Stimulated activated naive B cell treated with anti-CD40 and anti-IgM and Interleukin-4, amounts not matched to agents 10 μg/mL and 1 μg/mL and 100 μg/mL, for 72 hours (primary cell): ENCODE measurements around the gene ZNF775.

Experiments used
- ATAC-seq, 2 donors: fragments of 150-1000 bp; cut with Tn5 transposase; replicated peaks; 2 replicates each; pipeline ENCODE4 v1.10.0; 2021; ENCODE audit warnings: moderate library complexity in 1 of 2
- DNase-seq: peaks from one replicate; pipeline ENCODE4 v3.0.0; 2021
- H3K27ac Mint-ChIP-seq: one replicate; pipeline ENCODE4 v1.8.0; 2022; ENCODE audit warnings: mild to moderate bottlenecking, mixed read lengths
- H3K27me3 Mint-ChIP-seq, 2 donors: one replicate each; pipeline ENCODE4 v1.8.0; 2022; ENCODE audit warnings: mixed read lengths in 2 of 2
- H3K36me3 Mint-ChIP-seq, 2 donors: one replicate each; pipeline ENCODE4 v1.8.0; 2022; ENCODE audit warnings: mixed read lengths in 2 of 2, mild to moderate bottlenecking in 1 of 2
- H3K4me1 Mint-ChIP-seq, 2 donors: one replicate each; pipeline ENCODE4 v1.8.0; 2022; ENCODE audit warnings: mixed read lengths in 2 of 2, mild to moderate bottlenecking in 1 of 2
- H3K4me3 Mint-ChIP-seq, 2 donors: one replicate each; pipeline ENCODE4 v1.8.0; 2022; ENCODE audit warnings: mild to moderate bottlenecking in 2 of 2, mixed read lengths in 2 of 2, moderate library complexity in 1 of 2
- H3K9me3 Mint-ChIP-seq, 2 donors: one replicate each; pipeline ENCODE4 v1.8.0; 2022; ENCODE audit warnings: mixed read lengths in 2 of 2, mild to moderate bottlenecking in 1 of 2

Gene ZNF775

GRCh38 chr7:150421831-150422230, 42.7 kb downstream of the ZNF775 start:
- no peak overlapping the region for H3K27ac Mint-ChIP-seq
- no peak overlapping the region for H3K4me3 Mint-ChIP-seq
- H3K36me3 Mint-ChIP-seq = peaks cover 0 to 1% of the 10 kb centered on the region in 2 donors
- no peaks in the 10 kb centered on the region for H3K9me3 Mint-ChIP-seq
- no peak for ATAC-seq
- no peak for DNase-seq
- H3K27me3 Mint-ChIP-seq = peaks cover 4 to 5% of the 10 kb centered on the region in 2 donors
- H3K4me1 Mint-ChIP-seq = peaks cover 8 to 15% of the 10 kb centered on the region in 2 donors

GRCh38 chr7:150425670-150426069, 46.5 kb downstream of the ZNF775 start:
- peaks cover 27 to 40% of the 10 kb centered on the region in 2 donors for H3K4me1 Mint-ChIP-seq
- no peaks in the 10 kb centered on the region for H3K9me3 Mint-ChIP-seq
- peaks cover 20 to 34% of the 10 kb centered on the region in 2 donors for H3K27me3 Mint-ChIP-seq
- no peak overlapping the region for H3K27ac Mint-ChIP-seq
- ATAC-seq (no peak), DNase-seq (no peak)
- H3K4me3 Mint-ChIP-seq = no peak overlapping the region
- H3K36me3 Mint-ChIP-seq = no peaks in the 10 kb centered on the region

DNA sequence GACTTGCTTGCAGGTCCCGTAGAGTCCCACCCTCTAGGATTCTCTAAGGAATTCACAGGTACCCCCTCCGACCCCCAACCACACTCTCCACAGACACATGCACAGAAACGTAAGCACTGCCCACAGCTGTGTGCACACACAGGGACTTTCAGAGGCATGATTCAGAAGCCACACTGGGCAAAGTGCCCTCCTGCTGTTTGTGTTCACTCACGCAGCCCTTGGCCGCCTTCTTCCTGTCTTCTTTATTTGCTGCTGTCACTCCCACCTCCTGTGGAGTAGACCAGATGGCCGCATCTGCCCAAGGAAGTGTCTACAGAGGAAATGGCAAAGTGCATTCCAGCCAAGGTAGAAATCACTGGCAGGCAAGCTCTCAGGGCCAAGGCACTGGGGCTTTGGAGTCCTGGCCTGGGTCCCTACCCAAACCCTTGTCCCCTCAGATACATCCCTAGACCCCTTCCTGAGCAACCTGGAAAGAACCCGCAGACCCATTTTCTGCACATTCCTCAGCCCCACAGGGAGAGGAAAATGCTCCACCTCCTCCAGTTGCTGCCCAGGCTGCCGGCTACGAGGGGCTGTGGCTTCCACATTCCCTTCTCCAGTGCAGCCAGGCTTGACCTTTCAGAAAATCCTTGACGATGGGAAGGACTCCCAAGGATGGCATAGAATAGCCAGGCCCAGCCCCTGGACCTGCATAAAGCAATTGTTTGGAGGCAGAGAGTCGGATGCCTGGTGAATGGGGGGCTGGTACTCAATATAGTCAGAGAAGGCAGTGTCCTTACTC, 49.7 kb downstream of the ZNF775 start:
- H3K4me1 Mint-ChIP-seq = peaks cover 40 to 51% of the 10 kb centered on the region in 2 donors
- H3K27ac Mint-ChIP-seq = peak overlapping the region; percentile 14
- peaks cover 22 to 41% of the 10 kb centered on the region in 2 donors for H3K27me3 Mint-ChIP-seq
- DNase-seq (peak; percentile 52), ATAC-seq (peak; percentile 92 to 95)
- H3K36me3 Mint-ChIP-seq = no peaks in the 10 kb centered on the region
- H3K4me3 Mint-ChIP-seq = no peak overlapping the region
- no peaks in the 10 kb centered on the region for H3K9me3 Mint-ChIP-seq

DNA sequence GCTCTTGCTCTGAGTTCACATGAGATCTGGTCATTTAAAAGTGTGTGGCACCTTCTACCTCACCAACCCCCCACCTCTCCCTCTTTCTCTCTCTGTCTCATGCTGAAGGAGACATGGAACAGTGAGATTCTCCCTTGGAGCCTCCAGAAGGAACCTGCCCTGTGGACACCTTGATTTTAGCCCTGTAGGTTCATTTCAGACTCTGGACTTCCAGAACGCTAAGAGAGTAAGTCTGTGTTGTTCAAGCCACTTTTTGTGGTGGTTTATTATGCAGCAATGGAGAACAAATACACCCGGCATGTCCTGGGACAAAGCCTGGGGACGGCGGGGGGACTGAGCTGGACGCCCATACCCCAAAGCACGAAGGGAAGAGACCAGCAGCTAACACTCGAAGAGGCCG, 50.6 kb downstream of the ZNF775 start:
- Mint-ChIP-seq H3K27me3 (peaks cover 22 to 41% of the 10 kb centered on the region in 2 donors), H3K4me1 (peaks cover 45 to 60% of the 10 kb centered on the region in 2 donors), H3K9me3 (no peaks in the 10 kb centered on the region), H3K36me3 (no peaks in the 10 kb centered on the region), H3K27ac (peak overlapping the region; percentile 3), H3K4me3 (no peak overlapping the region)
- ATAC-seq (no peak), DNase-seq (no peak)

- H3K36me3 Mint-ChIP-seq = no peaks in the 10 kb centered on the region
- ATAC-seq = no peak
- peaks cover 22 to 41% of the 10 kb centered on the region in 2 donors for H3K27me3 Mint-ChIP-seq
Observed at GRCh38 chr7:150430465-150431085, 51.4 kb downstream of the ZNF775 start.

DNA sequence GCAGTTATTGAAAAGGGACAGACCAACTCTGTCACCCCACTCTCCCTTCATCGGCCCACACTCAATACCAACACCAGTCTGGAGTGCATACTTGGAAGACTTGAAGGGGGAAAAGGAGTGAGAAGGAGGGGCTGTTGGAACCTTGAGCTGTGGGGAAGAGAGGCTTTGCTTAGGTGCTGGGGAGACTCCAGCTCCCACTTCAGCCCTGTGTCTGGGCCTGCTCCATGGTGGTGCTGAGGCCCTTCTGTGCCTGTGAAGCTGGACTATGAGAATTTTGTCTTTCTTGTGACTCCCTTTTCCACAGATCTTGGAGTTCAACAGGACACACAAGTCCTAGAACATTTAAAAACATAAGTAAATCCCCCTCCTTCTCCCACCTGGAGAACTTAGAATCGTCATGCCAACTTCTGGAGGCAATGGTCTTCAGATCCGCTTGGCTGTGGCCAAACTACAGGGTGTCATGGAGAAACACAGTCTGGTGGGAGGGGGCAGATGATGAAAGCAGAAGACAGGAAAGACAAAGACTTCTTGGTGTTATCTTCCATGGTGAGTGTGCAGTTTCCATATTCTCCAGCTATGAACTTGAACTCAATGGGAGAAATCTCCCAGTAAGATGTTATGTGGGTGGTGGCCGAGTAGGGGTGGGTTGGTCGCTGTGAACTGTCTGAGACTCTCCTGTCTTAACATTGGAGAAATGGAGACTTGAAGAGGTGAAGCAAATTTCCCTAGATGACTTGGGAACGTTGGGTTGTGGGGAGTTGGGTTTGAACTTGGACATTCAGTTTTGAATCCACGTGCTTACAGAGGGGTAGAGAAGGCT, 52.9 kb downstream of the ZNF775 start:
- H3K4me1 Mint-ChIP-seq = peaks cover 58 to 78% of the 10 kb centered on the region in 2 donors
- DNase-seq (no peak), ATAC-seq (no peak)
- H3K4me3 Mint-ChIP-seq = no peak overlapping the region
- H3K27me3 Mint-ChIP-seq = peaks cover 22 to 41% of the 10 kb centered on the region in 2 donors
- no peaks in the 10 kb centered on the region for H3K9me3 Mint-ChIP-seq
- no peaks in the 10 kb centered on the region for H3K36me3 Mint-ChIP-seq
- H3K27ac Mint-ChIP-seq = no peak overlapping the region

More at GRCh38 chr7:150430465-150431085, 51.4 kb downstream of the ZNF775 start:
- no peak overlapping the region for H3K27ac Mint-ChIP-seq
- no peaks in the 10 kb centered on the region for H3K9me3 Mint-ChIP-seq
- no peak for DNase-seq
- peaks cover 52 to 68% of the 10 kb centered on the region in 2 donors for H3K4me1 Mint-ChIP-seq
- no peak overlapping the region for H3K4me3 Mint-ChIP-seq

GRCh38 chr7:150432915-150433892, 54.1 kb downstream of the ZNF775 start:
- Mint-ChIP-seq H3K9me3 (no peaks in the 10 kb centered on the region), H3K36me3 (no peaks in the 10 kb centered on the region), H3K4me1 (peaks cover 50 to 70% of the 10 kb centered on the region in 2 donors), H3K27ac (no peak overlapping the region), H3K4me3 (peak overlapping the region; percentile 18 to 71), H3K27me3 (peaks cover 15 to 33% of the 10 kb centered on the region in 2 donors)
- no peak for DNase-seq
- no peak for ATAC-seq

GRCh38 chr7:150434240-150434639, 55.1 kb downstream of the ZNF775 start:
- Mint-ChIP-seq H3K4me3 (no peak overlapping the region), H3K4me1 (peaks cover 41 to 60% of the 10 kb centered on the region in 2 donors), H3K27ac (no peak overlapping the region), H3K9me3 (no peaks in the 10 kb centered on the region), H3K27me3 (peaks cover 8 to 25% of the 10 kb centered on the region in 2 donors), H3K36me3 (no peaks in the 10 kb centered on the region)
- ATAC-seq = no peak
- no peak for DNase-seq

DNA sequence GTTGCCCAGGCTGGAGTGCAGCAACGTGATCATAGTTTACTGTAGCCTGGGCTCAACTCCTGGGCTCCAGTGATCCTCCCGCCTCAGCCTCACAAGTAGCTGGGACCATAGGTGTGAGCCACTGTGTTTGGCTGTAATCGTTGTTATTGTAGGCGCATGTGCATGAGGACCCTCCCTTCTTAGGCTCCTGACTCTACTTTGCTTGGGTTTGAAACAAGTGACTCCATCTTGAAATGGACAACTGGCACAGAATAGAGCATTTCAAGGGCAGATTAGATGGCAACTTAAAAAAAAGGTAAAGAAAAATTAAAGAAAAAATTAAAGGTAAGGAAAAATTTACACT, 55.9 kb downstream of the ZNF775 start:
- peaks cover 43 to 57% of the 10 kb centered on the region in 2 donors for H3K4me1 Mint-ChIP-seq
- peak overlapping the region; percentile 37 for H3K27ac Mint-ChIP-seq
- H3K27me3 Mint-ChIP-seq = peaks cover 8 to 22% of the 10 kb centered on the region in 2 donors
- H3K36me3 Mint-ChIP-seq = no peaks in the 10 kb centered on the region
- H3K9me3 Mint-ChIP-seq = no peaks in the 10 kb centered on the region
- ATAC-seq (peak; percentile 1 to 8), DNase-seq (no peak)
- no peak overlapping the region for H3K4me3 Mint-ChIP-seq

- Mint-ChIP-seq H3K9me3 (no peaks in the 10 kb centered on the region), H3K4me3 (peak overlapping the region; percentile 12 to 69), H3K27me3 (peaks cover 8 to 19% of the 10 kb centered on the region in 2 donors), H3K4me1 (peaks cover 41 to 57% of the 10 kb centered on the region in 2 donors), H3K27ac (peak overlapping the region; percentile 97), H3K36me3 (no peaks in the 10 kb centered on the region)
- peak; percentile 93 for DNase-seq
- ATAC-seq = peak; percentile 96 to 97
Observed at GRCh38 chr7:150435390-150436073, 56.4 kb downstream of the ZNF775 start.

- Mint-ChIP-seq H3K9me3 (peaks cover 8 to 13% of the 10 kb centered on the region in 2 donors), H3K4me1 (peaks cover 21 to 29% of the 10 kb centered on the region in 2 donors), H3K27ac (no peak overlapping the region), H3K4me3 (no peak overlapping the region), H3K27me3 (peaks cover 0 to 17% of the 10 kb centered on the region in 2 donors), H3K36me3 (peaks cover 8 to 13% of the 10 kb centered on the region in 2 donors)
- ATAC-seq = no peak
- DNase-seq = no peak
Observed at GRCh38 chr7:150439967-150440366, 60.8 kb downstream of the ZNF775 start.

DNA sequence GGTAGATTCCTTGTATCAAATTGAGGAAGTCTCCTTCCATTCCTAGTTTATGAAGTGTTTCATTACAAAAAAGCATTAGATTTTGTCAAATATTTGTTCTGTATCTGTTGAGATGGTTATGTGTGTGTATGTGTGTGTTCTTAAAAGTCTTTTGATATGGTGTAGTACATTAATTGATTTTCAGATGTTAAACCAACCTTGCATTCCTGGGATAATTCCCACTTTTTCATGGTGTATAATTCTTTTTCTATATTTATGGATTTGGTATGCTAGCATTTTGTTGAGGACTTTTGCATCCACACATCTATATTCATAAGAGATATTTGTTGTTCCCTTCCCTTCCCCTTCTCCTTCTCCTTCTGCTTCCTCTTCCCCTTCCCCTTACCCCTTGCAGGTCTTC, 62.4 kb downstream of the ZNF775 start:
- Mint-ChIP-seq H3K4me3 (no peak overlapping the region), H3K36me3 (peaks cover 8 to 13% of the 10 kb centered on the region in 2 donors), H3K4me1 (peaks cover 11 to 16% of the 10 kb centered on the region in 2 donors), H3K27ac (no peak overlapping the region), H3K27me3 (peaks cover 0 to 19% of the 10 kb centered on the region in 2 donors), H3K9me3 (peaks cover 8 to 13% of the 10 kb centered on the region in 2 donors)
- DNase-seq (no peak), ATAC-seq (no peak)

GRCh38 chr7:150442811-150443210, 63.7 kb downstream of the ZNF775 start:
- H3K27me3 Mint-ChIP-seq = peaks cover 3 to 19% of the 10 kb centered on the region in 2 donors
- H3K36me3 Mint-ChIP-seq = peaks cover 8 to 13% of the 10 kb centered on the region in 2 donors
- H3K27ac Mint-ChIP-seq = no peak overlapping the region
- ATAC-seq = no peak
- H3K4me1 Mint-ChIP-seq = peaks cover 12 to 15% of the 10 kb centered on the region in 2 donors
- DNase-seq = no peak
- no peak overlapping the region for H3K4me3 Mint-ChIP-seq
- peaks cover 8 to 13% of the 10 kb centered on the region in 2 donors for H3K9me3 Mint-ChIP-seq
